ENCODE measurements around the gene SOX12. TPM values are rescaled to one million over a fixed set of nuclear protein-coding genes. Genes with fewer than 3 reads are reported as not detected.

Gene SOX12
- polyA plus RNA-seq, 1 of the 3 experiments (the other 2 are of a cell fraction): 11.3 TPM

DNA sequence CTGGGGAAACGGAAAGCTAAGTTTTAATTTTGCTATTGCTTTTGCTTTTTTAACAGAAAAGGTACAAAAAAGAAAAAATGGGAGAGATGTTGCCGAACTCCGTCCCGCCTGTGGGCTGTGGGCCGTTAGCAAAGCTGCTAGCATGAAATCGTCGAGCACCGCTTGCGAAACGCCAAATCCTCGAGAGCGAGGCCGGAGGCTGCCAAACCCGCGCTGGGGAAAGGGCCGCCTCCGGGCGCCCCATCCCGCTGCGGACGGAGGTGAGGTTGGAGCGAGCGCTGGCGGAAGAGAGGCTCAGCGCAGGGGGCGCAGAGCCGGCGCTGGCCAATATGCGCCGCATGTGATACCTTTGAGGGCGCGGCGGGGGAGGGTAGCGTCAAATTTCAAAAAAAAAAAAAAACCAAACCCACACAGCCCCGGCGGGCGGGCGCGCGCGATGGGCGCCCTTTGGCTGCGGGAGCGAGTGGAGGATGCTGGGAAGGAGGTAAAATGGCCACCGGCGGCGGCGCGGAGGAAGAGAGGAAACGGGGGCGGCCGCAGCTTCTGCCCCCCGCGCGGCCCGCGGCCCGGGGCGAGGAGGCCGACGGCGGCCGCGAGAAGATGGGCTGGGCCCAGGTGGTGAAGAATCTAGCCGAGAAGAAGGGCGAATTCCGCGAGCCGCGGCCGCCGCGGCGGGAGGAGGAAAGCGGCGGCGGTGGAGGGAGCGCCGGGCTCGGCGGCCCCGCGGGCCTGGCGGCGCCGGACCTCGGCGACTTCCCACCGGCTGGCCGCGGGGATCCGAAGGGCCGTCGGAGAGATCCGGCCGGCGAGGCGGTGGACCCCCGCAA lies 28.0 kb upstream of the SOX12 start, which contains the start of gene ZCCHC3:
ZCCHC3 (plus strand) TSS at position 473 of the 827 bp plus-strand sequence; CDS start at position 490, 17 bp downstream.
- peak within 1 kb of the TSS; percentile 86 for H2AFZ ChIP-seq (ENCODE audit: low read depth)
- H4K20me1 ChIP-seq (ENCODE audit: insufficient read depth): peaks cover 16% of the 10 kb centered on the region
- peaks cover 34% of the 10 kb centered on the region for H3K79me2 ChIP-seq (ENCODE audit: insufficient read depth)
- peak within 1 kb of the TSS; percentile 95 for H3K9ac ChIP-seq
- H3F3A ChIP-seq (replicated peaks; ENCODE audit: insufficient read depth): peaks cover 13% of the 10 kb centered on the region
- peak; percentile 96 for DNase-seq
- H3K36me3 ChIP-seq (replicated peaks in 1 of 2; ENCODE audit: control insufficient read depth in 1 of 2, insufficient read depth in 2 of 2, low read length in 1 of 2): peaks cover 13 to 20% of the 10 kb centered on the region in 2 experiments
- POLR2A ChIA-PET: interaction anchor here (1.2 to 4.8 kb wide), 6 partner anchors 11 to 50 kb away, joined by 4 to 29 read pairs (median 6); partner anchors contain the start of genes NRSN2 and SOX12
- H3K9me3 ChIP-seq: no peaks in the 10 kb centered on the region
- H3K4me2 ChIP-seq: peak within 1 kb of the TSS; percentile 93
- WGBS (ENCODE audit: low lambda C conversion rate): under 1% methylated on average over 64 of the region's 99 CpGs
- peak within 1 kb of the TSS; percentile 87 to 93 for H3K4me3 ChIP-seq (ENCODE audit: low read depth in 2 of 2, low read length in 1 of 2)
- peak within 1 kb of the TSS; percentile 86 to 95 for H3K27ac ChIP-seq (ENCODE audit: low read depth in 2 of 2, low read length in 1 of 2)
- no peaks in the 10 kb centered on the region for H3K9me2 ChIP-seq
- no peaks in the 10 kb centered on the region for H3K27me3 ChIP-seq (ENCODE audit: insufficient read depth)
- CTCF ChIA-PET: interaction anchor here (0.9 to 1.5 kb wide), 4 partner anchors 12 to 56 kb away, joined by 4 to 5 read pairs (median 4); partner anchors contain the start of gene NRSN2
- peaks cover 20 to 24% of the 10 kb centered on the region in 2 experiments for H3K4me1 ChIP-seq (ENCODE audit: control insufficient read depth in 1 of 2, insufficient read depth in 2 of 2, low read depth in 1 of 2, low read length in 1 of 2)
- no peak for TF ChIP-seq GATA2 (CRISPR knock-in tag; IDR thresholded peaks at IDR 0.05)
- TF ChIP-seq REST (IDR thresholded peaks at IDR 0.05; ENCODE audit: low read depth, low read length): peak; percentile 60; the same call in 1 of the 2 replicates
- TF ChIP-seq TCF12 (IDR thresholded peaks at IDR 0.05): peak; percentile 64
- peak; percentile 91; the same call in 1 of the 2 replicates for TF ChIP-seq SIN3A (IDR thresholded peaks at IDR 0.05; ENCODE audit: borderline replicate concordance, low read depth, low read length)
- TF ChIP-seq NRF1 (IDR thresholded peaks at IDR 0.05; ENCODE audit: low read depth, low read length): peak; percentile 55; the same call in 1 of the 2 replicates
- peak; percentile 23; the same call in 1 of the 2 replicates for TF ChIP-seq GABPA (IDR thresholded peaks at IDR 0.05; ENCODE audit: low read depth)
- TF ChIP-seq POLR2AphosphoS5 (IDR thresholded peaks at IDR 0.05; ENCODE audit: low read depth, low read length): peak; percentile 83
- peak; percentile 29; the same call in 1 of the 2 replicates for TF ChIP-seq USF2 (IDR thresholded peaks at IDR 0.05; ENCODE audit: borderline replicate concordance, low read depth, low read length)
- peak; percentile 92 for TF ChIP-seq YY1 (IDR thresholded peaks at IDR 0.05; ENCODE audit: low read depth)
- TF ChIP-seq RAD21 (IDR thresholded peaks at IDR 0.05; ENCODE audit: low read length): peak; percentile 31
- TF ChIP-seq, protein P1, sequence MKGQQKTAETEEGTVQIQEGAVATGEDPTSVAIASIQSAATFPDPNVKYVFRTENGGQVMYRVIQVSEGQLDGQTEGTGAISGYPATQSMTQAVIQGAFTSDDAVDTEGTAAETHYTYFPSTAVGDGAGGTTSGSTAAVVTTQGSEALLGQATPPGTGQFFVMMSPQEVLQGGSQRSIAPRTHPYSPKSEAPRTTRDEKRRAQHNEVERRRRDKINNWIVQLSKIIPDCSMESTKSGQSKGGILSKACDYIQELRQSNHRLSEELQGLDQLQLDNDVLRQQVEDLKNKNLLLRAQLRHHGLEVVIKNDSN (IDR thresholded peaks at IDR 0.05; ENCODE audit: borderline replicate concordance, low read depth): 0 out of 2 replicates have a peak, but pooled peaks have one; percentile 57
- TF ChIP-seq FOXJ3 (CRISPR knock-in tag; IDR thresholded peaks at IDR 0.05): no peak
- TF ChIP-seq CHD2 (IDR thresholded peaks at IDR 0.05; ENCODE audit: low read length, partially characterized antibody): peak; percentile 90
- peak; percentile 5; the same call in 1 of the 2 replicates for TF ChIP-seq JUND (IDR thresholded peaks at IDR 0.05)
- TF ChIP-seq MXI1 (IDR thresholded peaks at IDR 0.05; ENCODE audit: low read depth, low read length): peak; percentile 91
- TF ChIP-seq TAF1 (IDR thresholded peaks at IDR 0.05; ENCODE audit: borderline replicate concordance, low read depth, low read length): peak; percentile 95
- peak; percentile 77 for TF ChIP-seq ELF1 (IDR thresholded peaks at IDR 0.05)
- TF ChIP-seq MAX (IDR thresholded peaks at IDR 0.05; ENCODE audit: low read depth): peak; percentile 96
- TF ChIP-seq NFIC (IDR thresholded peaks at IDR 0.05; ENCODE audit: borderline replicate concordance): peak; percentile 36; the same call in 1 of the 2 replicates
- TF ChIP-seq RXRA (IDR thresholded peaks at IDR 0.05; ENCODE audit: borderline replicate concordance, low read depth): peak; percentile 56; the same call in 1 of the 2 replicates
- no peak for TF ChIP-seq EZH2phosphoT487 (IDR thresholded peaks at IDR 0.05; ENCODE audit: borderline replicate concordance, low read depth)
- peak; percentile 81 for TF ChIP-seq ZBTB33 (IDR thresholded peaks at IDR 0.05; ENCODE audit: borderline replicate concordance, low read depth)
- TF ChIP-seq, protein P2, sequence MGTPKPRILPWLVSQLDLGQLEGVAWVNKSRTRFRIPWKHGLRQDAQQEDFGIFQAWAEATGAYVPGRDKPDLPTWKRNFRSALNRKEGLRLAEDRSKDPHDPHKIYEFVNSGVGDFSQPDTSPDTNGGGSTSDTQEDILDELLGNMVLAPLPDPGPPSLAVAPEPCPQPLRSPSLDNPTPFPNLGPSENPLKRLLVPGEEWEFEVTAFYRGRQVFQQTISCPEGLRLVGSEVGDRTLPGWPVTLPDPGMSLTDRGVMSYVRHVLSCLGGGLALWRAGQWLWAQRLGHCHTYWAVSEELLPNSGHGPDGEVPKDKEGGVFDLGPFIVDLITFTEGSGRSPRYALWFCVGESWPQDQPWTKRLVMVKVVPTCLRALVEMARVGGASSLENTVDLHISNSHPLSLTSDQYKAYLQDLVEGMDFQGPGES (IDR thresholded peaks at IDR 0.05; ENCODE audit: low read depth, low read length): no peak

Data from SK-N-SH (cell line).